Aorta (tissue), 5 donors: ENCODE measurements around the gene MBP. TPM values are rescaled to one million over a fixed set of nuclear protein-coding genes. Genes with fewer than 3 reads are reported as not detected.

ENCODE experiments used
- ATAC-seq: fragments of 200-7000 bp; cut with Tn5 transposase; one replicate; pipeline ENCODE4 v1.9.1; 2022; ENCODE audit warnings: moderate library complexity; ENCODE audit not compliant: low FRiP score
- DNase-seq, 2 donors: peaks; one replicate each; pipeline ENCODE4 v3.0.0-alpha.2; 2020
- H3K27ac ChIP-seq, 2 donors: one replicate each; pipeline ENCODE4 v1.5.1; 2013; ENCODE audit warnings: low read length in 2 of 2, mild to moderate bottlenecking in 2 of 2, moderate library complexity in 2 of 2, control low read depth in 1 of 2, inconsistent platforms in 1 of 2, low read depth in 1 of 2
- H3K27me3 ChIP-seq, 2 donors: one replicate each; pipeline ENCODE4 v1.6.1; 2013; ENCODE audit warnings: control low read depth in 1 of 2, low read length in 1 of 2, mild to moderate bottlenecking in 1 of 2, moderate library complexity in 1 of 2; ENCODE audit not compliant: insufficient read depth in 2 of 2, control insufficient read depth in 1 of 2
- H3K36me3 ChIP-seq, 2 donors: one replicate each; pipeline ENCODE4 v1.6.1; 2013; ENCODE audit warnings: control low read depth in 1 of 2, low read length in 1 of 2, mild to moderate bottlenecking in 1 of 2; ENCODE audit not compliant: insufficient read depth in 2 of 2, control insufficient read depth in 1 of 2
- H3K4me1 ChIP-seq, 2 donors: one replicate each; pipeline ENCODE4 v1.6.1; 2013; ENCODE audit warnings: low read length in 2 of 2, control low read depth in 1 of 2, mild to moderate bottlenecking in 1 of 2, moderate library complexity in 1 of 2; ENCODE audit not compliant: insufficient read depth in 2 of 2, control insufficient read depth in 1 of 2
- H3K4me3 ChIP-seq, 2 donors: one replicate each; pipeline ENCODE4 v1.5.1; 2013; ENCODE audit warnings: low read length in 2 of 2, control low read depth in 1 of 2, mild to moderate bottlenecking in 1 of 2
- H3K9me3 ChIP-seq: one replicate; pipeline ENCODE4 v1.6.1; 2013; ENCODE audit warnings: mild to moderate bottlenecking, low read length; ENCODE audit not compliant: control insufficient read depth
- WGBS, 2 donors: extraction: QIAGEN DNeasy Blood & Tissue Kit; methylation state at CpG; one replicate each; pipeline ENCODE4 v1.1.7; 2013; 5-methylcytosine and 5-hydroxymethylcytosine counted together
- intact Hi-C, 2 donors: fragments of 100-400 bp; cut with DNase I; formaldehyde crosslinking; loops; one replicate each; pipeline versions ENCODE4 v1.14.2 to v1.15.0; 2022
- polyA plus RNA-seq, 2 donors: library from polyadenylated mRNA; stranded (reverse); fragments of 200-250 nt; gene quantifications; one replicate each; pipeline ENCODE4 v1.2.3, GENCODE V29; 2013
- total RNA-seq, 2 donors: library from RNA; stranded (reverse); fragmentation: NEBNext Ultra II Directional; extraction: Animal tissue kit (Norgen Biotek cat#: 25700); gene quantifications; one replicate each; pipeline ENCODE4 v1.2.1, GENCODE V29; 2021
- donor health status: healthy with polysubstance abuse.
- donor health status: Bipolar disorder and iron deficiency.
- donor health status: DM: no; HTN: no; CAD: no.
- donor health status: DM: no; HTN: no; CAD: no.
- donor health status: DM: yes; HTN: yes; CAD: no.

MBP gene
- total and polyA plus RNA-seq, 4 donors: 9.1 to 62.7 (median 26.6) TPM

GRCh38 chr18:77166523-77166922 lies 33.9 kb upstream of the MBP start:
- no peaks in the 10 kb centered on the region for H3K27me3 ChIP-seq
- no peak overlapping the region for H3K27ac ChIP-seq
- no peaks in the 10 kb centered on the region for H3K9me3 ChIP-seq
- no peak for DNase-seq
- no peak overlapping the region for H3K4me3 ChIP-seq
- intact Hi-C loops: no loop called here
- no peaks in the 10 kb centered on the region for H3K36me3 ChIP-seq
- WGBS, 2 donors: 90 to 93% methylated on average over 11 of the region's 11 CpGs
- no peaks in the 10 kb centered on the region for H3K4me1 ChIP-seq
- ATAC-seq: peak; percentile 17

GRCh38 chr18:77165503-77166188 lies 33.1 kb upstream of the MBP start:
- WGBS, 2 donors: 74 to 75% methylated on average over 19 of the region's 19 CpGs
- H3K36me3 ChIP-seq: no peaks in the 10 kb centered on the region
- DNase-seq (peak in 1 of 2 donors; percentile 56), ATAC-seq (no peak)
- no peak overlapping the region for H3K27ac ChIP-seq
- no peak overlapping the region for H3K4me3 ChIP-seq
- H3K4me1 ChIP-seq: no peaks in the 10 kb centered on the region
- H3K9me3 ChIP-seq: no peaks in the 10 kb centered on the region
- H3K27me3 ChIP-seq: no peaks in the 10 kb centered on the region
- intact Hi-C loops: no loop called here

GRCh38 chr18:77164763-77165485 lies 32.3 kb upstream of the MBP start:
- DNase-seq (no peak), ATAC-seq (no peak)
- H3K27me3 ChIP-seq: no peaks in the 10 kb centered on the region
- no peaks in the 10 kb centered on the region for H3K36me3 ChIP-seq
- no peaks in the 10 kb centered on the region for H3K4me1 ChIP-seq
- no peak overlapping the region for H3K4me3 ChIP-seq
- intact Hi-C loops: no loop called here
- 87 to 88% methylated on average over 20 of the region's 20 CpGs for WGBS, 2 donors
- H3K9me3 ChIP-seq: no peaks in the 10 kb centered on the region
- no peak overlapping the region for H3K27ac ChIP-seq

GRCh38 chr18:77164026-77164425 lies 31.4 kb upstream of the MBP start:
- ATAC-seq (no peak), DNase-seq (no peak)
- no peak overlapping the region for H3K27ac ChIP-seq
- H3K4me3 ChIP-seq: no peak overlapping the region
- intact Hi-C loops: no loop called here
- 86 to 88% methylated on average over 13 of the region's 13 CpGs for WGBS, 2 donors
- H3K4me1 ChIP-seq: no peaks in the 10 kb centered on the region
- no peaks in the 10 kb centered on the region for H3K36me3 ChIP-seq
- no peaks in the 10 kb centered on the region for H3K9me3 ChIP-seq
- no peaks in the 10 kb centered on the region for H3K27me3 ChIP-seq

GRCh38 chr18:77162580-77162979 lies 30.0 kb upstream of the MBP start:
- Histone ChIP-seq H3K27ac (no peak overlapping the region), H3K36me3 (no peaks in the 10 kb centered on the region), H3K27me3 (no peaks in the 10 kb centered on the region), H3K4me1 (no peaks in the 10 kb centered on the region), H3K4me3 (no peak overlapping the region), H3K9me3 (no peaks in the 10 kb centered on the region)
- ATAC-seq: no peak
- 85 to 90% methylated on average over 8 of the region's 8 CpGs for WGBS, 2 donors
- intact Hi-C loops: no loop called here
- DNase-seq: no peak

GRCh38 chr18:77161961-77162360 lies 29.4 kb upstream of the MBP start:
- no peak for ATAC-seq
- intact Hi-C loops: no loop called here
- H3K27me3 ChIP-seq: no peaks in the 10 kb centered on the region
- no peak overlapping the region for H3K4me3 ChIP-seq
- WGBS, 2 donors: 75% methylated on average over 5 of the region's 5 CpGs
- no peaks in the 10 kb centered on the region for H3K9me3 ChIP-seq
- H3K36me3 ChIP-seq: no peaks in the 10 kb centered on the region
- H3K27ac ChIP-seq: no peak overlapping the region
- no peak for DNase-seq
- no peaks in the 10 kb centered on the region for H3K4me1 ChIP-seq

- Histone ChIP-seq H3K36me3 (no peaks in the 10 kb centered on the region), H3K4me1 (no peaks in the 10 kb centered on the region), H3K4me3 (no peak overlapping the region), H3K27ac (no peak overlapping the region), H3K9me3 (no peaks in the 10 kb centered on the region), H3K27me3 (no peaks in the 10 kb centered on the region)
- intact Hi-C loops: no loop called here
- ATAC-seq (no peak), DNase-seq (no peak)
- WGBS, 2 donors: 73 to 78% methylated on average over 7 of the region's 7 CpGs
Observed at GRCh38 chr18:77161383-77161782, 28.8 kb upstream of the MBP start.

- Histone ChIP-seq H3K4me3 (no peak overlapping the region), H3K4me1 (no peaks in the 10 kb centered on the region), H3K27me3 (no peaks in the 10 kb centered on the region), H3K36me3 (no peaks in the 10 kb centered on the region), H3K9me3 (no peaks in the 10 kb centered on the region), H3K27ac (no peak overlapping the region)
- no peak for DNase-seq
- ATAC-seq: no peak
- WGBS, 2 donors: 22 to 28% methylated on average over 11 of the region's 11 CpGs
- intact Hi-C loops: no loop called here
Observed at GRCh38 chr18:77160515-77160914, 27.9 kb upstream of the MBP start.

GRCh38 chr18:77157312-77157711 lies 24.7 kb upstream of the MBP start:
- Histone ChIP-seq H3K4me3 (no peak overlapping the region), H3K9me3 (no peaks in the 10 kb centered on the region), H3K36me3 (no peaks in the 10 kb centered on the region), H3K27me3 (no peaks in the 10 kb centered on the region), H3K27ac (no peak overlapping the region), H3K4me1 (no peaks in the 10 kb centered on the region)
- no peak for ATAC-seq
- WGBS, 2 donors: 76 to 86% methylated on average over 4 of the region's 4 CpGs
- intact Hi-C loops: no loop called here
- no peak for DNase-seq
